CD4-positive, alpha-beta T cell treated with Interleukin-21 for 1 hour (primary cell): ENCODE measurements around the gene FGA.

Experiments used
- DNase-seq: peaks from one replicate; pipeline ENCODE4 v3.0.0-alpha.2; 2020

FGA gene

DNA sequence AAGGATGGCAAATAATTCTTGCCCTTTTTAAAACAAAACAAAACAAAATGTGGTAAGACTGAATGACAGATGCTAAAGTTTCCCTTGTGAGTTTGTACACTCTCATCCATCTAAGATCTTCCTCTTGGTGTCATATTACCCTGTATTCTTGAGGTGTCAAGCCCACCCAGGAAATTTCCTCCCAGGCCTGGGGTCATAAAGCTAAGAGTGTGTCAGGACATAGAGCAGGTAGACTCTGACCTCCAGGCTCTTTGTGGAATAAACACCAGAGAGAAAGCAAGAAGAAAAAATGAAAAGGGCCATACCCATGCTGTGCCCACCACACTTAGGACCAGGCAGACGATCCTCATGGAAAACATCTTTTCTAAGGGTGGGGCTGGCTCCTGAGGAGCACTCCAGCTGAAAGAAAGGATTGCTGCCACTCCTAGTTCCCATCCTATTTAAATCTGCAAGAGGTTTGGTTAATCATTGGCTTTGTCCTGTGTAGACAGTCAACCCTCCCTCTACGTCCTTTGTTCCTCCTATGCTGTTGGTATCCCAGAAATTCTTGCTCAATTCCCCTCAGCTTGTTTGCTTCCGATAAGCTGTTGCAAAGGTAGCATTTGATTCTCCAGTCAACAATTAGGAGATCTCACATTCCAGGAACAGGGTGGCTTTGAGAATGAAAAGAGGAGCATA is at the start of gene FGA:
TSS of gene FGA (minus strand) at position 414 of the 678 bp plus-strand sequence. CDS start at position 359, 55 bp downstream.
- DNase-seq, result no peak

DNA sequence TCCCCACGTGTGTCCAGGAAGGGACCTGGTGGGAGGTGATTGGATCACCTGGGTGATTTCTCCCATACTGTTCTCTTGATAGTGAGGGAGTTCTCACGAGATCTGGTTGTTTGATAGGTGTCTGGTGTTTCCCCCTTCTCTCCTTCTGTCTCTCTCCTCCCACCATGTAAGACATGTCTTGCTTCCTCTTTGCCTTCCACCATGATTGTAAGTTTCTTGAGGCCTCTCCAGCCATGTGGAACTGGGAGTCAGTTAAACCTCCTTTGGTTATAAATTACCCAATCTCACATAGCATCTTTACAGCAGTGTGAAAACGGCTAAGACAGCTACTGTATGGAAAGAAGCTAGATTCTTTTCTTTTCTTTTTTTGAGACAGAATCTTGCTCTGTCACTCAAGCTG is 43.5 kb upstream of the FGA start:
- DNase-seq, result no peak

DNA sequence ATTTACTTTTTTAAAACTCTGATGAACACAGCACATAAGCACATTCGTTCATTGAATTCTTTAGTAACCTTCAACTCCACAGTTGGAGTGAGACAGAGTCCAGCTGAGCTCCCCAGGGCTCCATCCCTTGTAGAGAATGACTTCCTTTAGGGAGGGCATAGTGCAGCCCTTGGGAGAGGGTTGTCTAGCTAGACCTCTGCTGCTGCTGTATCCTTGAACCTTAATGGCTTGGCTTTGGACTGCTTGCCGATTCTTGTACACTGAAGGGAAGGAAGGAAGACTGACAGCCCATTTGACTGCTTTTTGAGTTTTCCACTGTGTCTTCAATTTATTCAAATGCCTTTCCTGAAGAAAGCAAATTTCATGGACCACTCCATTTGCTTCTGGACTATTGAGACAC is 41.3 kb upstream of the FGA start:
- no peak for DNase-seq

DNA sequence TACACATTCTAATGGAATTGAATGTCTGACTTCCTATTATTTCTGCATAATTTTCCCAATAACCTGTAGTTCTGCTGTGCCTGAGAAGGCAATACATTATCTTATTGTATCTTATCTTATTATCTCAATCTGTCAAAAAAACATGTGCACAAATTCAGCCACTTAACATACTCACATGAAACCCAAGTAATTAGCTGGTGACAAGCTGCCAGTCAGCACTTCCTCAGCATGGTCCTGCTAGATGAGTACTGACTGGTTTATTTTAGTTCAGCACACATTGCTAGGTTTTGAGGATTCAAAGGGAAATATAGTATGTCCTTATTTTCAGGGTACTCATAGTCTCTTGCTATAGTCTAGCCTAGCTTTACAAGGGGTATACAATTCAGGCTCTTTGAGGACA is 39.8 kb upstream of the FGA start:
- DNase-seq, result no peak

DNA sequence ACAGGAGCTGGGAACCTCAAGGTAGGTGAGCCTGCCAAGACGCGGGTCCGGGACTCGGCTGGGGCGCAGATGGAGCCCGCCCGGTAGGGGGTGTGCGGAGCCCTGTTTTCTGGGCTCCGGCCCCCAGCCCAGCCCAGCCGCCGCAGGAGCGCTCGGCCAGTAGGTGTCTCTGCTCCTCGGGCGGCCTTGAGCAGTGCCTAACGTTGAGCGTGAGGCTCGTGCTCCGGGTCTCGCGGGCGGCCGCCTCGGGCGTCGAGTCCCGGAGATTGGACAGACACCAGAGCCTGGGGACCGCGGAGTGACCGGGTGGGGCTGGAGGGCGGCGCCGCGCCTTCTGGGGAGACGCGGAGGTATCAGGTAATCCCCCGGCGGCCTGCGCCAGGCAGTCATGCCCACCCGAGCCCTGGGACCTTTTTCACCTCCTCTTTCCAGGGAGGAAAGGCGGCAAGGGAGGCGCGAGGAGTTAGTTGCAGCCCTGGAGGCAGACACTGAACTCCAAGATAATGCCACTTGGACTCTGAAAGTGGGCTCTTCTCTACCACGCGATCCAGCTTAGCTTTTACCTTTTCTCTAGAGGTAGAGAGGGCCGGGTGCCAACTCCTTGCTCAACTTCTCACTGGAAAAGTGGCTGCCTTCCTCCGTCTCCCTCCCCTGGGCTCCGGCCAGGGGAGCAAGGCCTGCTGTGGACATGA is 36.4 kb upstream of the FGA start:
- peak; percentile 37 for DNase-seq

DNA sequence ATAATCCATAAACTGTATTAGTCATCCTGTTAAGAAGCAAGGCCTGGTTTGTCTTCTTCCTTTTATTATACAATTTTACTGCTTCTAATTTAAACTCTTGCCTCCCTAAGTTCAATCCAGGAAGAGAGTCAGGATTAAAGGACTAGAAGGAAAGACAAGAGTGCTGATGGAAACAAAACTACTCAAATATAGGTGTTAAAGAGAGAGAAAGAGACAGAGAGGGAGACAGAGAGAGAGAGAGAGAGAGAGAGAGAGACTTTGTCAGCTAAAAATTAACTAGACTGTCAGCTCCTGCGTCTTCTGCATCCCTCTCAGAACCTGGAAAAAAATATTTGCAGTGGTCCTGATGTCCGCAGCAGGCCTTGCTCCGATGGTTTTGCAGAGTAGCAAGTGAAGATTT is 35.4 kb upstream of the FGA start:
- no peak for DNase-seq

DNA sequence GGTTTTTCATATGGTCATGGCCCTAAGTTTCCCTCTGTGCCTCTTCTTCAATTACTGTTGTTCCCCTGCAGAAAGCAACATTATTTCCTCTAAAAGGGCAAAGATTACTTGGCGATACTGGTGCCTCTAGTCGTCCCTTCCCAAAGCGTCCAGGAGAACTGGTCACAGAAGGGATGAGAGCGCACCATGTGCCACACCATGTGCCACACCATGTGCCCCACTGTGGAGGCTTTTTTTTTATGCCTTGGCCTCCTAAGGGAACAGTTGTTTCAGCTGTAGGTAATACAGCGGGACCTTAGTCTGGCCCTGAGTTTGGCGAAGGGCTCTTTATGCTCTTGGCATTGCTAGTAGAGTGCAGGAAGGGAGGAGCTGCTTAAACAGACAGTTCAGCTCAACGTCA is 33.5 kb upstream of the FGA start:
- DNase-seq, result no peak

DNA sequence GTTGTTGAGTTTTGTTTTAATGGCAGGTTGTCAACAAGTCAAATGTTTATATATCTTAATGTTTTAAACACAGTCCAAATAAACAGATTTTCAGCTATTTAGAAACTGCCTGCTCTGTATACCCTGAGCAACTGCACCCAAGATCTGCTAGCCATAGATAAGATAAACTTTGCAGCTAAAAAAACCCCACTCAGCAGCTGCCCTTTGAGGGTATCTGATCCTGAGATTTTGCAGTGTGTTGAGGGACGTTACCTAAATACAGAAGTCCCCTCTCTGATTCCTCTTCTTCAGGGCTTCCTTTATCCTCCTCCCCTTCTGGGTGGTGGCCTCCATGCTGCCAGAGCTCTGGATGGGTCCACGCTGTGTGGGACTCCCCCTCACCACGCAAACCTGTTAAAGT is 32.9 kb upstream of the FGA start:
- no peak for DNase-seq

DNA sequence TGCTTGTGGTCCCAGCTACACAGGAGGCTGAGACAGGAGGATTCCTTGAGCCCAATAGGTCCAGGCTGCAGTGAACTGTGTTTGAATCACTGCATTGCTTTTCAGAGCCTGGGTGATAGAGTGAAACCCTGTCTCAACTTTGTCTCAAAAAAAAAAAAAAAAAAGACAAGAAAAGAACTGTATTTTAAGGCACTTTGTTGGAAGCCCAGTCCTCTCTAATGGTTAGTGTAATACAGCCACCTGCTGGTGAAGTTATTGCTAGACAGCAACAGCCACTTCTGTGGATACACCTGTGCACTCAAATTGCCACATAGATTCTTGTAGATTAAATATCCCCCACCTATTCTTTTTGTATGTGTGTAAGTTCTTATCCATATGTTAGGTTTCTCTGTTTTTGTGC is 32.1 kb upstream of the FGA start:
- peak; percentile 47 for DNase-seq

DNA sequence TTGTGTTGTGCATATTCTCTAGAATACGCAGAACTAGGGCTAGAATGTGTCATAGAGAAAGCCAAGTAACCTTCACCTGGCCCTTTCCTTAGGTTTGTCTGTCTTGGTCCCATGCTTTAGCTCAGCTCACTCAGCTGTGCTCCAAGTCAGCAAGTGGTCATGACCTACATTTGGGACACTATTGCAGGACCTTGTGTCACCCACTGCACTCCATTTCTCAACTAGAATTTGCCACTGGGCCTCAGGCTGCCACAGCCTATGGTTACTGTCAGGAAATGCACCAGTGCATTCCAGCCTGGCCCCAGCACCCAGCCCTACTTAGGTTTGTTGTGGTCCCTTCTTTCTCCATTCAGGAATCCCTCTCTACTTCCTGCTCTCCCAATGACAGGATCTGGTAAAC is 29.6 kb upstream of the FGA start:
- DNase-seq, result no peak

DNA sequence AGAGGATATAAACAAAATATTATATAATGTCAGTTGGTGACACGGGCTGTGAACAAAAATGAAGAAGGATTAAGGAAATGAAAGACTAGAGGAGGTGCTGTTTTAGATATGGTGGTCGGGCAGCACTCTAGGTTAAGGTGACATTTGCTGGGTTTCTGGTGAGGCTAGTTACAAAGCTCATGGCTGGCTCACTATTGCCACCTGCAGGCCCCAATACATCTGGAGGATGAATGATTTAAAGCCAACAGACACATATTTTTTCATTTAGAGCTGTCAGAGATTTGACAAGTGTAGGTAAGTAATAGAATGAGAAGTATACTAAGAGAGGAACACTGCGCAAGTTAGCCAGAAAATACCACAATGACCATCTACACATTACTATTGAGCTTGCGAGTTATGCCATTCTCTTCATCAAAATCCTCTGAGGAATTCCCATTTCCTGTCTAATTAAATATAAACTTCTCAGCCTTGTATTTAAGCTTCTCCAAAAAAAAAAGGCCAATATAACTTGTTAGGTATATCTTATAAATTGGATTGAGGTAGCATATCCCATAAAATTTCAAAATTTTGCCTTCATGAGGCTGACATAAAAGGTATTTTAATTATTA is 28.3 kb upstream of the FGA start:
- peak; percentile 53 for DNase-seq

DNA sequence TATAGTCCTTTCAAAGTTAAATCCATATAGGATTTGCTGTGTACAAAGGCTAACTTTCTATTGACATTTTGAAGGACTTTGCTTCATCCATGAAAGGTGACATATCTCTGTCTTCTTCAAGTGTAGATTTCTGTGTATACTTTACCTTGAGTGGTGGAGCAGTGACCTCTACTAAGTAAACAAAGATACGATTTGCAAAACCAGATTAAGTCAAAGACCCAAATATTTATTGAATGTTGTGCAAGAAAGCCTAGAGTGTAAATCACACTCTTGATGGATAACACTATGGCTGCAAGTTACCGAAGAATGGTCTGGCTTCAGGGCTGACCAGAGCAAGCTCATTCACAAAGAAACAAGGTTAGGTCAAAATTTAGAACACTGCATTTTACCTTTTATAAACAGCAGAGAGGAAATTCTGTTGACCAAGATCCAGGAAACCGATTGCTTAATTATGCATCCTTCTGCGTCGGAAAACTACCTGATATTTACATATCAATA is 27.3 kb upstream of the FGA start:
- DNase-seq, result no peak

DNA sequence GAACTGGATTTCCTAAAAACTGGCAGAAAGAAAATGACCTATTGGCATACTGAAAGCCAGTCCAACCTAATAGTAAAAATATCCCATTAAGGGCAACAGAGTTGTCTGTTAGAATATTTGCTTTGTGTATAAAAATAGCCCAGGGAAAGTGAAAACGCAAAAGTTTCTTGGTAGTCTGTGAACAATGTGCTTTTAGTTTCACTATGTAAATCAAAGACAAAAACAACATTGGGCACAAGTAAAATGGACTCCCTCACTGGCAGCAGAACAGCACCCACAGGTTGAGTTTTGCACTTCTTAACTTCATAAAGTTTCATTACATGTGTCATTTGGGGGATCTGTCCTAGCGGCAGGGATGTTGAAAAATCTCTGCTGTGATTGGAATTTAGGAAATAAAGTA is 26.2 kb upstream of the FGA start:
- no peak for DNase-seq

DNA sequence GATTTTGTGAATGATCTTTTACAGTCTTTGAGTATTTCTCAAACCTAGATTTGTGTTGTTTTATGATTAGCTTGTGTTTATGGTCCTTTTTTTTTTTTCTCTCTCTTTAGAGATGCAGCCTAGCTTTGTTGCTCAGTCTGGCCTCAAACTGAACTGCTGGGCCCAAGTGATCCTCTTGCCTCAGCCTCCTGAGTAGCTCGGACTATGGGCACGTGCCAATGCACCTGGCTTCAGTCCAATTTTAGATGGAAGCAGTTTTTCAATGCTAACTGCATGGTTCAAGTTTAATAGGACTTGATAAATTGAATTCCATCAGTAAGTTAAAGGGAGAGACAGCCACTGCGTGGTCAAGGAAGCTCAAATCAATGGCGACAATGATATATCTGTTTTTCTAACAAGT is 25.7 kb upstream of the FGA start:
- DNase-seq, result no peak

DNA sequence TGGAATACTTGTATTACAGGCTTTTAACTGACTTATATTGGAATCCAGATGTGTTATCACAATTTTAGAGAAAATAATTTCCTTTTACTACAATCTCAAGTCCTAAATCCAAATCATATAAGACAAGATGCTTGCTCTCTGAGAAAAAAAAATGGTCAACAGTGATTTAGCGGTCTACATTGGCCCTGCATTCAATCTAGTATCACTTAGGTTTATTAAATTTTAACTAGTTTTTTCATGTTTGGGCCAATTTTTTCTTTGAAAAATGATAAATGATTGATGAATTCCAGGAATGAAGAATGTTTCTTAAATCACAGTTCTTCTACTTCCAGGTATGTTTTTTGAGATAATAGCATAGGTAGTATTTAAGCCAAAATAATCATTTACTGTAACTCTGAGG is 24.7 kb upstream of the FGA start:
- DNase-seq, result no peak

DNA sequence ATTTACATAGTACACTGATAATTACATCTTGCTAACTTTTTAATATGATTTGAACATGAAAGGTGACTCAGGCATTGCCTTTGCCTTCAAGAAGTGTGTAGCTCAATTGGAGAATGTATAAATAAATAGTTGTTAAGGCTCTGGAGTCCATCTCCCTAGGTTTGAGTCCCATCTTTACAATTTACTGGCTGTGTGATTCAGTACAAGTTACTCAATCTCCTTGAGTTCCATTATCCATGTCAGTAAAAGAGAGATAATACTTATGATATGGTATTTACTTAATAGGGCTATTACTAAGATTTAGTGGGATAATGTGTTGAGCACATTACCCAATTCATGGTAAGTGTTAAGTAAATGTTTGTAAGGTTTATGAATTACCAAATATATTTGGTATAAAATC is 23.8 kb upstream of the FGA start:
- DNase-seq, result no peak

DNA sequence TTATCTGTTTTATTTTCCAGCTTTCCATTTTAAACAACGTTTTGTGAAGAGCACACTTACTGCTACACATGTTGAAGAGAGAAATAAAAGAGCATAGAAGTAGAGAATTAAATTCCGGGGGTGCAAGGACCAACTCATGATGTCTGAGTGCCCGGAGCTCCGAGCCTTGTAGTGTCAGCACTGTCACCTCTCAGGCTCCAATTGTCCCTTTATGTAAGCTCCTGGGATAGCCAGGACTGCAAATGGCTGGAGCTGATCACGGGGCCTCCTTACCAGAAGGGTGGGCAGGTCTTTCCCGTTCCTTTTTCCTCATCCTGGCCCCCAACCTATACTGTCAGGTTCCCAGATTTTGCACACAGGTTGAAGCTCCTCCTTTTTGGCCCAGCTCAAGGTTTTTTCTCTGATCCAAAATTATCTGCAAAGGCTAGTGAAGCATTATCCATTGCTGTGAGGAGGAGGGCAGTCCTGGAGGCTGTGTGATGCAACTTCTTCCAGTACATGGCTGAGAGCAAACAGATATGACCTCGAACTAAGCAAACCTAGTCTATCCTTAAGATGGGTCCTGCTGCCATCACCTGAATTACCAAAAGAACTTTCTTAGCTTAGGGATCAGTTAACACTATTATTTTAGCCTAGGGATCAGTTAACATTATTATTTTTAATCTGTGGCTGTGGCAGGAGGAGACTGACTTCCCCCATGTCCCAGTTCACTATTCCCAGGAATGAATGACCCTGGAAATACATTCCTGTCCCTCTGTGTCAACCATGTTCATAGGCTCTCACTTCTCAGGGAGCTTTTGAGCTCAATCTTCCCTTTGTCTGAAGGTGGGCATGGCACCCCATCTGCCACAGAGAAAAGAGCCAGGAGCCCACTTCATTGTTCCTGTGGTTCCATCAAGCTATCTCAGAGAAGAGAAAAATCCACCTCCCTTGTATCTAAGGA is 22.2 kb upstream of the FGA start, which contains the start of gene FGG:
TSS of gene FGG (minus strand) at position 185 of the 943 bp plus-strand sequence. CDS start at position 138, 47 bp downstream.
- DNase-seq, result no peak

DNA sequence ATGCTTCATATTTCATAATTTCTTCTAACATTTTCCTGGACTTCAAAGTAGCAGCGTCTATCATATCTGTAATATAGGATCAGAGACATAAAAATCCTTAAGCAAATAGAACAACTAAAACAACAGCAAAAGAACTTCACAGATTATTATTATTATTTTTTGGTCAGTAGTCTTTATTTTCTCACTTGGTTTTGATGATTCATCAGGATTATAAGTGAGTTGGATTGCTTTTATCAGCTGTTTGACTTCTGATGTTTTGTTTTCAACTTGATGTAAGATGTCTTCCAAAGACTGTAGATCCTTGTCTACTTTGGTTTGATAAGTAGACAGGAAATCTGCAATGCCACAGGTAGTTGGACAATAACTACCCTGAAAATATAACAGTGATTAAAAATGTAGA is 21.3 kb upstream of the FGA start:
- no peak for DNase-seq

DNA sequence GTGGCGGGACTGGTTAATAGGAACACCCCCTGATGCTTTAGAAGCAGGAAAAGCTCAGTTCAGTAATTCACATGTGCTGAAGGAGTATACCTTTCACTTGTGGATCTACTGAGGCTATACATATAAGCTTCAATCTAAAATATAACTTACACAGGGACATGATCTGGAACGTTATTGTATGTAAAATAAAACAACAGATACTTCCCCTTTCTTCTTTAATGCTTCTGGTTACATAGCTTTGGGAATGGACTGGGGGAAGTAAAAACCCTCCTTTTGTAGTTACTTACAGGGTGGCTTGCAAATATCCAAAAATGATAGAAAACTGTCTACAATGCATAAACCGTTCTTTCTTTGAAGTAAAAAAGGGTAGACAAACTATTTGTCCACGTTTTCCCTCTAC is 20.0 kb upstream of the FGA start:
- DNase-seq, result no peak

DNA sequence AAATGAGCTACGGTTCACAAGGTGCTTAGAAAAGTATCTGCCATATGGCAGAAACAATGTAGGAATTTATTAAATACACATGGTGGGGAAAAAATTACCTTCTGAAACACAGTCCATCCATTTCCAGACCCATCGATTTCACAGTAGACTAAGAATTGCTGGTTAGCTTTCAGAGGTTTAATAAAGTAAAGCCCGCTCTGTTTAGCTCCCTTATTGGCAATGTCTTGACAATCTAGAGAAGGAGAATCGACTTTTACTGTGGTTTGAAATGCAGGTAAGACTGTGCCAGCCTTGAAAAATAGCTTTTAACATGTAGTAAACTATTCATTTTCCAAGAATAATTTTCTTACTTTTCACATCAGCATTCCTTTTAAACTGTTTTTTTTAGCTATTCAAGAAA is 19.0 kb upstream of the FGA start:
- no peak for DNase-seq

DNA sequence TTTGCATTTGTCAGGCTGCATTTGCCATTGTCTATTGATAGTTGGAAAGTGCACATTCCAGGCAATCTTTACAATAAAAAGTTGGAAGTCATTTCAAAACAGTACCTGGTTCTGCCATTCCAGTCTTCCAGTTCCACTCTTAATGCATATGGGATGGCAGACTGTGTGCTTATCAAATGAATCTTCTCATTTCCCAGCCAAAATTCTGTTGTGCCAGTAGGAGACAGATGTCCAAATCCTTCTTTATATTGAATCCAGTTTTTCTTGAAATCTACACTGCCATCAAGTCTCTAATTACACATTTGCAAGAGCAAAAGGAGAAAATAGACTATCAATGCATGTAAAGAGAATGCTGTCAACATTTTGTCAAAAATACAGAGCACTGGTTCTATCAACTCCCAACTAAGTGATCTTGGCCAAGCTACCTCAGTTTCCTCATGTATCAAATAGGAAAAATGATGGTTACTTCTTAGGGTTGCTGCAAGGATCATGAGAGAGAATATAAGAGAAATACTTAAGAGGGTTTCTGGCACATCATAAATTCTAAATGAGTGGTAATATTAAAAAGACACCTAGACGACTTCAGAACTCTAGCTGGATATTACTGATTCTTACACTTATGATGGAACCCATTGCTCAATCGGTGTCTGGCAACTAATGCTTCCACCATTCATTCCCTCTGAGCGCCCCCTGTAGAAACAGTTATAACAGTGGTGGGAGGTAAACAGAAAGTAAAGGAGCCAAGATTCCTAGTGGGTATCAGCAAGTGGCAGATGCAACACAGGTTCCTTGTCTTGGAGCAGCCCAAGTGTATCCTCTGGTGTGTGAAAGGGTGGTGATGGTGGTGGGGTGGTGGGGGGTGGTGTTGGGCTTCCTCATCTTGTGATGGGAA is 18.1 kb upstream of the FGA start:
- no peak for DNase-seq
